Testis (tissue), 2 donors: Measurements from ENCODE around the gene DOHH.

ENCODE experiments used
- POLR2A ChIP-seq: fragments of 450-650 bp; IDR thresholded peaks from one replicate; pipeline ENCODE4 v1.6.1; 2017; ENCODE audit warnings: antibody characterized with exemption, mild to moderate bottlenecking, moderate library complexity
- TF ChIP-seq, protein P1 (sequence below), 3 experiments: fragments of 450-650 bp in 2 of 3; fragments of 200-600 bp in 1 of 3; sonication (generic) in 1 of 3; IDR thresholded peaks; one replicate each; pipeline ENCODE4 v1.5.1; 2016 to 2019; ENCODE audit warnings: antibody characterized with exemption in 3 of 3, mild to moderate bottlenecking in 2 of 3, moderate library complexity in 1 of 3

DNA sequence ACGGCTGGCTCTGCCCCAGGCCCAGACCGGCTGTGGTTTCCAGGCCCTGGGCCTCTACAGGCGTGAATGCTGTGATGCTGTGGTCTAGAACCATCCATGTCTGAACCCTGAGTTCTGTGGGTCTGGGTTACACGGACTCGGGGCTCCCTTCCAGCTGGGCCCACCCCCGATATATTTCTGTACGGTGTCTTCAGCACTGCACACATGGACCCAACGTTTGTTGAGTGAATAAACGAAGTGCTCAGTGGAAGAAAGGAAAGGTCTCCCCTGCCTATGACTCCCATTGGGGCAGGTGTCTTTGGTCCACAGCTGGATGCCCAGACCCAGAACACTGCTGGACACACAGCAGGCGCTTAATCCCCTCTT, 45.2 kb upstream of the DOHH start:
- TF ChIP-seq, protein P1, sequence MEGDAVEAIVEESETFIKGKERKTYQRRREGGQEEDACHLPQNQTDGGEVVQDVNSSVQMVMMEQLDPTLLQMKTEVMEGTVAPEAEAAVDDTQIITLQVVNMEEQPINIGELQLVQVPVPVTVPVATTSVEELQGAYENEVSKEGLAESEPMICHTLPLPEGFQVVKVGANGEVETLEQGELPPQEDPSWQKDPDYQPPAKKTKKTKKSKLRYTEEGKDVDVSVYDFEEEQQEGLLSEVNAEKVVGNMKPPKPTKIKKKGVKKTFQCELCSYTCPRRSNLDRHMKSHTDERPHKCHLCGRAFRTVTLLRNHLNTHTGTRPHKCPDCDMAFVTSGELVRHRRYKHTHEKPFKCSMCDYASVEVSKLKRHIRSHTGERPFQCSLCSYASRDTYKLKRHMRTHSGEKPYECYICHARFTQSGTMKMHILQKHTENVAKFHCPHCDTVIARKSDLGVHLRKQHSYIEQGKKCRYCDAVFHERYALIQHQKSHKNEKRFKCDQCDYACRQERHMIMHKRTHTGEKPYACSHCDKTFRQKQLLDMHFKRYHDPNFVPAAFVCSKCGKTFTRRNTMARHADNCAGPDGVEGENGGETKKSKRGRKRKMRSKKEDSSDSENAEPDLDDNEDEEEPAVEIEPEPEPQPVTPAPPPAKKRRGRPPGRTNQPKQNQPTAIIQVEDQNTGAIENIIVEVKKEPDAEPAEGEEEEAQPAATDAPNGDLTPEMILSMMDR (IDR thresholded peaks at IDR 0.05), result no peak
- TF ChIP-seq POLR2A, result no peak
